Effector memory CD8-positive, alpha-beta T cell (primary cell): ENCODE measurements around the gene NLGN2.

Source experiments
- ATAC-seq: fragments of 150-1000 bp; cut with Tn5 transposase; replicated peaks from 2 replicates; pipeline ENCODE4 v1.10.0; 2021; ENCODE audit warnings: mild to moderate bottlenecking, moderate library complexity
- DNase-seq, 3 experiments: peaks; one replicate each; pipeline ENCODE4 v3.0.0; 2021
- H3K27ac Mint-ChIP-seq, 2 donors: one replicate each; pipeline ENCODE4 v1.8.0; 2022; ENCODE audit warnings: mild to moderate bottlenecking in 2 of 2, mixed read lengths in 2 of 2, moderate library complexity in 2 of 2
- H3K27me3 Mint-ChIP-seq, 2 donors: one replicate each; pipeline ENCODE4 v1.8.0; 2022; ENCODE audit warnings: mixed read lengths in 2 of 2
- H3K36me3 Mint-ChIP-seq: one replicate; pipeline ENCODE4 v1.8.0; 2022; ENCODE audit warnings: mild to moderate bottlenecking, moderate library complexity, mixed read lengths; ENCODE audit not compliant: insufficient read depth
- H3K4me1 Mint-ChIP-seq, 2 donors: one replicate each; pipeline ENCODE4 v1.8.0; 2022; ENCODE audit warnings: low read depth in 2 of 2, mixed read lengths in 2 of 2
- H3K4me3 Mint-ChIP-seq, 2 donors: one replicate each; pipeline ENCODE4 v1.8.0; 2022; ENCODE audit warnings: mild to moderate bottlenecking in 2 of 2, mixed read lengths in 2 of 2, moderate library complexity in 2 of 2
- H3K9me3 Mint-ChIP-seq, 2 donors: one replicate each; pipeline ENCODE4 v1.8.0; 2022; ENCODE audit warnings: mixed read lengths in 2 of 2

The NLGN2 gene

GRCh38 chr17:7440113-7440833 lies 32.6 kb downstream of the NLGN2 start:
- H3K4me1 Mint-ChIP-seq = peaks cover 33 to 39% of the 10 kb centered on the region in 2 donors
- peak overlapping the region in 1 of 2 donors; percentile 87 for H3K27ac Mint-ChIP-seq
- peak in 2 of 3 experiments; percentile 18 to 19 for DNase-seq

GRCh38 chr17:7440834-7441195 lies 33.2 kb downstream of the NLGN2 start:
- Mint-ChIP-seq H3K36me3 (peaks cover 23% of the 10 kb centered on the region), H3K4me1 (peaks cover 37 to 40% of the 10 kb centered on the region in 2 donors), H3K4me3 (peak overlapping the region; percentile 78 to 83), H3K27me3 (peaks cover 61 to 79% of the 10 kb centered on the region in 2 donors), H3K9me3 (no peaks in the 10 kb centered on the region), H3K27ac (no peak overlapping the region)
- ATAC-seq (no peak), DNase-seq (no peak)

More at GRCh38 chr17:7440113-7440833, 32.6 kb downstream of the NLGN2 start:
- peaks cover 25% of the 10 kb centered on the region for H3K36me3 Mint-ChIP-seq
- no peak for ATAC-seq
- H3K9me3 Mint-ChIP-seq = no peaks in the 10 kb centered on the region
- peak overlapping the region; percentile 78 to 83 for H3K4me3 Mint-ChIP-seq
- H3K27me3 Mint-ChIP-seq = peaks cover 56 to 73% of the 10 kb centered on the region in 2 donors

GRCh38 chr17:7441266-7441665 lies 33.6 kb downstream of the NLGN2 start:
- H3K27ac Mint-ChIP-seq = no peak overlapping the region
- peaks cover 66 to 83% of the 10 kb centered on the region in 2 donors for H3K27me3 Mint-ChIP-seq
- no peak overlapping the region for H3K4me3 Mint-ChIP-seq
- DNase-seq (no peak), ATAC-seq (no peak)
- no peaks in the 10 kb centered on the region for H3K9me3 Mint-ChIP-seq
- peaks cover 33 to 39% of the 10 kb centered on the region in 2 donors for H3K4me1 Mint-ChIP-seq
- H3K36me3 Mint-ChIP-seq = peaks cover 19% of the 10 kb centered on the region

GRCh38 chr17:7442142-7442541 lies 34.5 kb downstream of the NLGN2 start:
- H3K27ac Mint-ChIP-seq = no peak overlapping the region
- no peak overlapping the region for H3K4me3 Mint-ChIP-seq
- peaks cover 70 to 92% of the 10 kb centered on the region in 2 donors for H3K27me3 Mint-ChIP-seq
- no peak for ATAC-seq
- peaks cover 28 to 33% of the 10 kb centered on the region in 2 donors for H3K4me1 Mint-ChIP-seq
- no peak for DNase-seq
- peaks cover 10% of the 10 kb centered on the region for H3K36me3 Mint-ChIP-seq
- no peaks in the 10 kb centered on the region for H3K9me3 Mint-ChIP-seq

GRCh38 chr17:7443499-7444485 lies 36.1 kb downstream of the NLGN2 start:
- Mint-ChIP-seq H3K27me3 (peaks cover 75 to 92% of the 10 kb centered on the region in 2 donors), H3K4me3 (no peak overlapping the region), H3K9me3 (no peaks in the 10 kb centered on the region), H3K4me1 (peaks cover 23 to 27% of the 10 kb centered on the region in 2 donors), H3K36me3 (peaks cover 5% of the 10 kb centered on the region), H3K27ac (no peak overlapping the region)
- DNase-seq = no peak
- no peak for ATAC-seq

- peaks cover 8% of the 10 kb centered on the region for H3K36me3 Mint-ChIP-seq
- peak within 1 kb of the TSS; percentile 63 to 73 for H3K4me3 Mint-ChIP-seq
- ATAC-seq (peak; percentile 12), DNase-seq (no peak)
- H3K27ac Mint-ChIP-seq = no peak within 1 kb of the TSS
- H3K27me3 Mint-ChIP-seq = peaks cover 69 to 86% of the 10 kb centered on the region in 2 donors
- H3K9me3 Mint-ChIP-seq = no peaks in the 10 kb centered on the region
- peaks cover 17 to 20% of the 10 kb centered on the region in 2 donors for H3K4me1 Mint-ChIP-seq
Measured at GRCh38 chr17:7444682-7445618, 37.3 kb downstream of the NLGN2 start, which contains the start of gene CHRNB1. CHRNB1 (plus strand) TSS chr17:7445061; CDS start chr17:7445128, 67 bp downstream.

- DNase-seq (no peak), ATAC-seq (peak; percentile 88)
- H3K9me3 Mint-ChIP-seq = no peaks in the 10 kb centered on the region
- peaks cover 5% of the 10 kb centered on the region for H3K36me3 Mint-ChIP-seq
- no peak overlapping the region for H3K27ac Mint-ChIP-seq
- peak overlapping the region; percentile 63 to 73 for H3K4me3 Mint-ChIP-seq
- H3K4me1 Mint-ChIP-seq = peaks cover 13 to 14% of the 10 kb centered on the region in 2 donors
- H3K27me3 Mint-ChIP-seq = peaks cover 63 to 80% of the 10 kb centered on the region in 2 donors
Measured at GRCh38 chr17:7445619-7445968, 37.9 kb downstream of the NLGN2 start.

- Mint-ChIP-seq H3K4me1 (peaks cover 13% of the 10 kb centered on the region in 2 donors), H3K9me3 (no peaks in the 10 kb centered on the region), H3K36me3 (peaks cover 3% of the 10 kb centered on the region), H3K27ac (no peak overlapping the region), H3K4me3 (no peak overlapping the region), H3K27me3 (peaks cover 38 to 54% of the 10 kb centered on the region in 2 donors)
- no peak for DNase-seq
- no peak for ATAC-seq
Measured at GRCh38 chr17:7448461-7448860, 40.8 kb downstream of the NLGN2 start.

GRCh38 chr17:7459961-7460545 lies 52.4 kb downstream of the NLGN2 start:
- no peak for ATAC-seq
- no peaks in the 10 kb centered on the region for H3K9me3 Mint-ChIP-seq
- no peak overlapping the region for H3K4me3 Mint-ChIP-seq
- H3K36me3 Mint-ChIP-seq = peaks cover 41% of the 10 kb centered on the region
- DNase-seq = no peak
- H3K4me1 Mint-ChIP-seq = peaks cover 13 to 14% of the 10 kb centered on the region in 2 donors
- no peaks in the 10 kb centered on the region for H3K27me3 Mint-ChIP-seq
- H3K27ac Mint-ChIP-seq = peak overlapping the region in 1 of 2 donors; percentile 59

GRCh38 chr17:7460850-7461660 lies 53.4 kb downstream of the NLGN2 start:
- Mint-ChIP-seq H3K27me3 (no peaks in the 10 kb centered on the region), H3K4me3 (no peak overlapping the region), H3K27ac (peak overlapping the region in 1 of 2 donors; percentile 59), H3K4me1 (peaks cover 8 to 9% of the 10 kb centered on the region in 2 donors), H3K36me3 (peaks cover 41% of the 10 kb centered on the region), H3K9me3 (no peaks in the 10 kb centered on the region)
- ATAC-seq = no peak
- no peak for DNase-seq

GRCh38 chr17:7462474-7463371 lies 55.1 kb downstream of the NLGN2 start:
- Mint-ChIP-seq H3K36me3 (peaks cover 37% of the 10 kb centered on the region), H3K9me3 (no peaks in the 10 kb centered on the region), H3K27me3 (no peaks in the 10 kb centered on the region), H3K4me1 (peaks cover 4 to 7% of the 10 kb centered on the region in 2 donors), H3K4me3 (peak overlapping the region in 1 of 2 donors; percentile 55), H3K27ac (no peak overlapping the region)
- DNase-seq (no peak), ATAC-seq (no peak)
